ENCODE data around the gene SEMA5B.

SEMA5B gene

GRCh38 chr3:123021388-123021787, 6.2 kb downstream of the SEMA5B start:
- no peak for DNase-seq

DNA sequence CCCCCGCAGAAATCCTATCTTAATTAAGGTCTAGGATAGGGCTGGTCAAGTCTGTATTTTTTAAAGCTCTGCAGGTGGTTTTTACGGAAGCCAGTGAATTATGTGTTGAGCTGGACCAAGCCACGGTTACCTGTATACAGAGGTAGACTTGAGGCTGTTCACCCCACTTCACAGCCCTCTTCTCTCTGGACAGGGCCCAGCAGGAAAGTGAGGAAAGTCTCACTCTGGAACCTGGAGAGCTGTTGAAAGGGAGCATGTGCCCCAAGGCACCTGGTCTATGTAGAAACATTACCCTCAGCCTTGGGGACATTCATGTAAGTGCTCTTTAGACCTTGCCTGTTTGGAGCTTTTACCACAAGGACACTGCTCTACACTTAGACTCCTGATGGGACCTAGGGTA, 6.9 kb downstream of the SEMA5B start:
- no peak for DNase-seq

GRCh38 chr3:123019591-123019990, 8.0 kb downstream of the SEMA5B start:
- no peak for DNase-seq

- DNase-seq = no peak
Measured at GRCh38 chr3:123019161-123019560, 8.4 kb downstream of the SEMA5B start.

- DNase-seq = no peak
Measured at GRCh38 chr3:123018683-123019082, 8.9 kb downstream of the SEMA5B start.

DNA sequence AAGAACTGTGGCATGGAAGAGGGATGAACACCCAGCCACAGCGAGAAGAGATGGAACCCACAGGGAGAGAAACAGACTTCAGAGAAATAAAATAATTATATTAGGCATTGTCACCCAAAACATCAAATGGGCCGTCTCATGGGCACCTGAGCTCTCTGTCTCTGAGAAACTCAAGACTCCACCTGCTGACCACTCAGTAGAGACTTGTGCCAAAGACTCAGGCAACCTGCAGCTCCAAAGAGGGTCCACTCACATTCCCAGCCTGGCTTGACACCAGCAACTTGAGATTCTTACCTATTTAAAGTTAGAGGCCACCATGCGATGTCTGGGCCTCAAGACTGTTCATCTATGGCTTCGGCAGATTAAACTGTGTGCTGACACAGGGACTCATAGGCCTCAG, 12.0 kb downstream of the SEMA5B start:
- DNase-seq = no peak

DNA sequence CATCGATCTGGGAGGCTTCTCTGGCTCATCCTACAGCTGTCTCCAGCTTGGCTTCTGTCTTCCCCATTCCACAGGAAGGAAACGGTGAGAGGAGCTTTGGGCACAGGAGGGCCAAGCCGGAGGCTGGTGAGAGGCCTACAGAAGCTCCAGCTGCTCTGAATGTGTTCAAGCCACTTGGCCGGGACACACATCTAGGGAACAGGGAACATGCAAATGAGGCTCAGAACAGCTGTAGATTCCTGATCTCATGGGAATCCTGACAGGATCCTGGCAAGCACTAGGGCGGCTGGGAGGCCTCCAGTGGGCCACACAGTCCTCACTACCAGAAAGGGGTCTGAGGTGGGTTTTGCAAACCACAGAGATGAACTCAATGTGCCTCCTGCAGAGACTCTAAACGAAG, 13.7 kb downstream of the SEMA5B start:
- DNase-seq = no peak

DNA sequence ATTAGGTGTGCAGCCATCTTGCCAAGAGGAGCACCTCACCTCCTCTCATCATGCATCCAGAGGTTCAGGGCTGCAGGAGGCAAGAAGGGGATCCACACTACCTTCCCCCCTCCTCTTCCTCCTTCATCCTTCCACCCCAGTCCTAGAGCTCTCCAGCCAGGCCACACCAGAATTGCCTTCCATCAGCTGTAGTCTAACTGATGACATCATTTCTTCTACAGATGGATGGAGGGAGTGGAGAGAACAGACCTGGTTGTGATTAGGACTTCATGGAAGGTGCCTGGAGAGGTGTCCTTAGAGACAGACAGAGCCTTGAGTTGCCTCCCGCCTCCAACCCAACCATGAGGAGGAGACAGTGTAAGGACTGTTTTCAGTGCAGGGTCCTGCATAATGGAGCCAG, 14.9 kb downstream of the SEMA5B start:
- no peak for DNase-seq

GRCh38 chr3:123011447-123011846, 16.1 kb downstream of the SEMA5B start:
- DNase-seq = no peak

DNA sequence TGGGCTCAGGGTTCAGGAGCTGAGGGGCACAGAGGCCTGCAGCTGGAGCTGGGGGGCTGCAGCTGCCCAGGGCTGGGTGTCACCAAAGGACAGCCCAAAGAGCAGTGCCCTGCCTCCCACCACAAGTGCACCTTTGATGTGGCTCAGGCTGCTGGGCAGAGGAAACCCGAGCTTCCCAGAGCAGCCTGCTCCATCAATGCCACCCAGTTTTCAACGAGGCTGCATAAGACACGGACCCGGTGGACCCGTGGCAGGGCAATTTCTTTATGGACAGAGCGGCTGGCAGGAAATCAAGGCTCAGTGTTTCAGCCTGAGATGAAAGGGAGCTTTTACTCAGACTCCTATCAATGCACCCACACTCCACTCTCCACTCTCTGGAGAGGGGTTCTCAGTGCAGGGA, 18.7 kb downstream of the SEMA5B start:
- no peak for DNase-seq

- no peak for DNase-seq
Measured at GRCh38 chr3:123006609-123007008, 21.0 kb downstream of the SEMA5B start.

- DNase-seq = no peak
Measured at GRCh38 chr3:123005291-123005690, 22.3 kb downstream of the SEMA5B start.

GRCh38 chr3:123004201-123004918, 23.2 kb downstream of the SEMA5B start:
- DNase-seq = no peak

DNA sequence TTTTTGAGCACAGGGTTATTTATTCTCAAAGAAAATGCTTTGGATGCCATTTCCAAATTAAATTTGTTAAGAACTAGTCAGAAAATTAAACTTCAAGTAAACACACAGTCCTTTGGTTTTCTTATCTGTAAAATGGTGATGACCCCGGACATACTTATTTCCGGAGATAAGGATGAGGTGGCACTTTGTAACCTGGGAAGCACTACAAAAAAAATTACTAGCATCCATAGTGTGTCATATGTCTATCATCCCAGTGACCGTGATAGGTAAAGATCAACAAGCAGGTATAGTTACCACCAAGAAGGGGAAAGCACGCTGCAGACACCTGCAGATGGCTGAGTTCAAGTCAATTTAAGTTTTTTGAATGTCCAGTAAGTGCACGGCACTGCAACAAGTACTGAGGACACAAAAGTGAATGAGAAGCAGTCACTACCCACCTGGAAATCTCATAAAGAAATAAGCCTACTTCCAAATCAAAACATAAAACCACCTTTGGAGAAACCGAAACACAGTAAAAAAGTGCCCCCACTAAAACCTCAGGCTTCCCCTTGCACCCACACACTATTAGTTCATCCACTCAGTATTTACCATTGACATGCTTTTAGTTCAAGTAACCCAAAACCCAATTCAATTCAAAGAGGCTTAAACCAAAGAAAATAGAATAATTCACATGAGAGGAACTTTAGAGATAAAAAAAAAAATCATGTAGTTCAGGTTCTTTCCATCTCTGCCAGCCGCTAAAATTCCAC, 24.6 kb downstream of the SEMA5B start:
- DNase-seq = no peak

- DNase-seq = no peak
Measured at GRCh38 chr3:123002100-123002748, 25.3 kb downstream of the SEMA5B start.

GRCh38 chr3:122998856-122999255, 28.7 kb downstream of the SEMA5B start:
- DNase-seq = no peak

DNA sequence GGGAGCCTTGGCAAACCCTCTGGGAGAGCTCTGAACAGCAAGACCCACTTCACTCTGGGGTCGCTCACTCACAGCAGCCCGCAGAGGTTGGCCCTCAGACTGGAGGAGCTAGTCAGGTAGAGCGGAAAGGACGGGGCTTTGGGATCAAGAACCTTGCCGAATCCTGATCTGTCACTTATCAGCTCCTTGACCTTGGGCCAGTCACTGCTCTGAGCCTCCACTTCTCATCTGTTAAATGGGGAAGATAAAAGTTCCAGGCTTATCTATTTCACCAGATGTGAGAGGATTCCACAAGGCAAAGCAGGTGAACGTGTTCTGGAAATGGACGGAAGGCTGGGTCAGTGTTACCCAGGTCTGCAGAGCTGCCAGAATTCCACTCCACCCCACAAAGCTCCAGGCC, 29.4 kb downstream of the SEMA5B start:
- no peak for DNase-seq

DNA sequence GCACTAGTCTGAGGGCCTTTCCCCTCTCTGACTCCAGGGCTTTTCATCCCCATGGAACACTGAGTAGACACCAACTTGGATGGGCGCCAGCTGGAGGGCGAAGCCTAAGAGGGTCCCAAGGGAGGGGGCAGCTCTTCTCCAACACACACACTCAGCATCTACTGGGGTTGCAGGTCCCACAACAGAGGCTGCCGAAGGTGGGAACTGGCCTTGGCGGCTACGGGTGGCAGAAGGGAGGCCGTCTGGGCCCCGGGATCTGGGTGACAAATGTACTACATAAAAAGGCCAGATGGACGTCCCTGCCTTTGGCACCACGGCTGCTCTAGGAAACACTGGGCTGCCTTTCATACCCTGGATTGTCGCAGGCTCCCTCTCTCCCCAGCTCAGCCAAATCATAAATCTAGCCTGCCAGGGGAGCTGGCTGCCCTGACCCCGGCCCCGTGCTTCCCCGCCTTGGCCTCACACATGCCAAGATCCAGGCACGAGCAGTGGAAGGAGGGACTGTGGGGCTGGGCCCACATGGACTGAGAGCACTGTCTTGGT, 31.5 kb downstream of the SEMA5B start:
- no peak for DNase-seq

GRCh38 chr3:122994954-122995353, 32.6 kb downstream of the SEMA5B start:
- no peak for DNase-seq

DNA sequence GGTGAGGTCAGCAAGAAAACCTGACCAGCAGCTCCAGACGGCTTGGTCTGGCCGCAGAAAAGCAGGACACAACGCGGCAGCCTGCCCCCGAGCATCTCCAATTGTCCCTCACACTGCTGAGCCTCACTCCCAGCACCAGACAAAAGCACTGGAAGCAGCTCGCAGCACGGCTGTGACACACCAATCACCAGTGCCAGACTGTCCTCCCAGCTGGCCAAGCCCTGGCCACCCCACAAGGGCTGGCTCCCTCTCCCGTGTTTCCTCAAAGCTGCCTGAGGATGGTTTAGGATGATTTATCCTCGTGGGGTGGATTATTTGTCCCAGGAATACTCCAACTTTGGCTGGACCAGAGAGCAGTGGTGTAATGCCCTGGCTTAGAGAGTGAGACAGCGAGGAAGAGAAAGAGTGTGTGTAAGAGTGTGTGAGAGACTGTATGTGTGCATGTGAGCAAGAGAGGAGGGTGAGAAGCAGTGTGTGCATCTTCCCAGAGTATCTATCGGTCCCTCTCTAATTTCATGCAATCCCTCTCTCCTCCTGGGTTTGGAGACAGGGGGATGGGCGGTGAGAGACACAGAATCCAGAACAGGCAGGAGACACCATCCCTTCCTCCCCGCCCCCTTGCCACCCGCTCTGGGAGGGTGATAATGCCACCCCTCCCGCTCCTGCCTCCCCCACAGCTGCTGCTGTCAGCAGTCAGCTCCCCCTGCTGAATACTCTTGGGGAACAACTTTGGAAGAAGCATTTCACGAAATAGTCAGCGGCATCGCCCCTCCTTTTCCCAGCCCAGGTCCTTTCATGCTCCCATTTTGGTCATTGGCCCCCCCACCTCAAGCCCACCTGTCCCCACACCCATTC, 34.2 kb downstream of the SEMA5B start:
- no peak for DNase-seq

DNA sequence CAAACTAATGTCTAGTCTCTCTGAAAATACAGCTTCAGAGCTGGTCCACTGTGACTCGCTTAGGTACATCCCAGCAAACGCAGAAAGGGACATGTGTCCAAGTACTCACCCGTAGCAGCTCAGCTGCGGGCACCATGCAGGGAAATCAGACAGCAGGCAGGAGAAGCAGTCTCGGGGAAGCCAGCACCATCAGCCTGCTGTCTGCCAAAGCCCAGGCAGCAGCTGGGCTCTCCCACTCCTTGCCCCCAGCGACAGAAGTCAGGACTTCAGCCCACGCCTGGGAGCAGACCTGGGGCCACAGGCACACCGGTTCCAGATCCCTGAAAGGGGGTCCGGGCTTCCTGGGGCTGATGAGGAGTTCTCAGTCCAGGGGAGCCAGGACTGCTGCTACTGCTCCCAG, 34.9 kb downstream of the SEMA5B start:
- DNase-seq = no peak

DNA sequence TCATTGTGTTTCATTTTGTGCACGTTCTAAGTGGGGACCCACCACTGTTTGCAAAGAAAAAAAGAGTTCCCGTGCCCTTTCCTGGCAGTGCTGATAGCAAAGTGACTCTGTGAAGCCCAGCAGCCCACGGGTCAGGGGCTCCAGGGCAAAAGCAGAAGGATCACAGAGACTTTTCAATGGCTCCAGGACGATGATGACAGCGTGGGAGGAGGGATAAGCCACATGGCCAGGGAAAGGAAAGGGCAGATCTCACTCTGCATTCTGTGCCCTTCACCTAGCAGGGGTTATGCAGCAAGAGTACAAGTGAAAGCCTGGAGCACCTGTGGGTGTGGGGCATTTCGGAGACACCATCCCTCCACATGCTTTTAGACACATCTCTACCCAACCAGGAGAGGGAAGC, 35.4 kb downstream of the SEMA5B start:
- DNase-seq = no peak

Measured in CD4-positive, alpha-beta T cell treated with Interleukin-15 for 1 hour (primary cell).